ENCODE measurements around the gene SLC19A3.

- TF ChIP-seq, protein P1, sequence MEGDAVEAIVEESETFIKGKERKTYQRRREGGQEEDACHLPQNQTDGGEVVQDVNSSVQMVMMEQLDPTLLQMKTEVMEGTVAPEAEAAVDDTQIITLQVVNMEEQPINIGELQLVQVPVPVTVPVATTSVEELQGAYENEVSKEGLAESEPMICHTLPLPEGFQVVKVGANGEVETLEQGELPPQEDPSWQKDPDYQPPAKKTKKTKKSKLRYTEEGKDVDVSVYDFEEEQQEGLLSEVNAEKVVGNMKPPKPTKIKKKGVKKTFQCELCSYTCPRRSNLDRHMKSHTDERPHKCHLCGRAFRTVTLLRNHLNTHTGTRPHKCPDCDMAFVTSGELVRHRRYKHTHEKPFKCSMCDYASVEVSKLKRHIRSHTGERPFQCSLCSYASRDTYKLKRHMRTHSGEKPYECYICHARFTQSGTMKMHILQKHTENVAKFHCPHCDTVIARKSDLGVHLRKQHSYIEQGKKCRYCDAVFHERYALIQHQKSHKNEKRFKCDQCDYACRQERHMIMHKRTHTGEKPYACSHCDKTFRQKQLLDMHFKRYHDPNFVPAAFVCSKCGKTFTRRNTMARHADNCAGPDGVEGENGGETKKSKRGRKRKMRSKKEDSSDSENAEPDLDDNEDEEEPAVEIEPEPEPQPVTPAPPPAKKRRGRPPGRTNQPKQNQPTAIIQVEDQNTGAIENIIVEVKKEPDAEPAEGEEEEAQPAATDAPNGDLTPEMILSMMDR (IDR thresholded peaks at IDR 0.05; ENCODE audit: insufficient read depth, low read depth, low read length) = no peak
- TF ChIP-seq EZH2 (IDR thresholded peaks at IDR 0.05; ENCODE audit: insufficient read depth, low read length) = no peak
Observed at GRCh38 chr2:227710986-227711385, 6.8 kb downstream of the SLC19A3 start.

Measured in astrocyte (in vitro differentiated cells and primary cell).